OCI-M2 (cell line): Measurements from ENCODE around the gene CCNL2.
"Not testable (repeated sequence)": the region's sequence is repeated elsewhere in the genome, so short reads cannot be mapped to it uniquely, and the experiment has no call there.

Source experiments
- DNase-seq: peaks from one replicate; lab custom pipeline; 2025; ENCODE audit not compliant: unreplicated experiment; lab: John Stamatoyannopoulos, UW

The CCNL2 gene

GRCh38 chr1:1399187-1399871 lies at the start of gene CCNL2:
Gene CCNL2 (minus strand): TSS chr1:1399335. CDS start chr1:1399306, 29 bp downstream.
- peak; percentile 61 for DNase-seq

GRCh38 chr1:1446631-1447030 lies 47.5 kb upstream of the CCNL2 start:
- not testable (repeated sequence) for DNase-seq

- no peak for DNase-seq
Observed at GRCh38 chr1:1442069-1442770, 43.1 kb upstream of the CCNL2 start.

- DNase-seq, result no peak
Observed at GRCh38 chr1:1441002-1441888, 42.1 kb upstream of the CCNL2 start.

- no peak for DNase-seq
Observed at GRCh38 chr1:1440262-1441001, 41.3 kb upstream of the CCNL2 start.

GRCh38 chr1:1439546-1440261 lies 40.6 kb upstream of the CCNL2 start:
- DNase-seq, result no peak

- DNase-seq, result no peak
Observed at GRCh38 chr1:1438531-1439381, 39.6 kb upstream of the CCNL2 start.

GRCh38 chr1:1437904-1438376 lies 38.8 kb upstream of the CCNL2 start:
- DNase-seq, result no peak

- no peak for DNase-seq
Observed at GRCh38 chr1:1437033-1437903, 38.1 kb upstream of the CCNL2 start.

- no peak for DNase-seq
Observed at GRCh38 chr1:1436630-1437032, 37.5 kb upstream of the CCNL2 start.

GRCh38 chr1:1435911-1436629 lies 36.9 kb upstream of the CCNL2 start:
- DNase-seq, result no peak

GRCh38 chr1:1435106-1435903 lies 36.2 kb upstream of the CCNL2 start, which contains the start of gene VWA1:
Gene VWA1 (plus strand): TSS chr1:1435690. CDS start chr1:1435749, 59 bp downstream.
- no peak for DNase-seq

GRCh38 chr1:1434824-1435105 lies 35.6 kb upstream of the CCNL2 start:
- no peak for DNase-seq

- no peak for DNase-seq
Observed at GRCh38 chr1:1434131-1434823, 35.1 kb upstream of the CCNL2 start.

GRCh38 chr1:1433804-1434130 lies 34.6 kb upstream of the CCNL2 start:
- no peak for DNase-seq

- DNase-seq, result no peak
Observed at GRCh38 chr1:1432951-1433803, 34.0 kb upstream of the CCNL2 start.
